GM18499 (cell line): Measurements from ENCODE around the gene CRYGN.

Source experiments
- ATAC-seq: cut with Tn5 transposase; IDR thresholded peaks from one replicate; pipeline ENCODE4 v1.9.1; 2021; ENCODE audit warnings: moderate number of reproducible peaks; ENCODE audit not compliant: insufficient read depth, unreplicated experiment

The CRYGN gene

DNA sequence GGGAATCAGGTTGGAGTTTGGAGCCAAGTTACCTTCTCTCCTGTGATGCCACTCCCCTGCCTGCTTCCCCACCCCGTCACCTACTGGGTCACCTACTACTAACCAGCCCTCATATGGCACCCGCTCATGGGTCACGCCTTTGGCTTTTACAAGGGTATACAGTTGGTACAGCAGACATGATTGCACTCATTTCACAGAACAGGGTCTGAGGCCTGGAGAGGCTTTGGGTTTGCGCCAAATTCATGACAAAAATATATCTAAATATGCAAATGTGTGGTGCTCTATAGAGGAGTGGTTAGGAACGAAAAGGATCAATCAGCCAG lies 10.7 kb downstream of the CRYGN start:
- ATAC-seq: no peak

DNA sequence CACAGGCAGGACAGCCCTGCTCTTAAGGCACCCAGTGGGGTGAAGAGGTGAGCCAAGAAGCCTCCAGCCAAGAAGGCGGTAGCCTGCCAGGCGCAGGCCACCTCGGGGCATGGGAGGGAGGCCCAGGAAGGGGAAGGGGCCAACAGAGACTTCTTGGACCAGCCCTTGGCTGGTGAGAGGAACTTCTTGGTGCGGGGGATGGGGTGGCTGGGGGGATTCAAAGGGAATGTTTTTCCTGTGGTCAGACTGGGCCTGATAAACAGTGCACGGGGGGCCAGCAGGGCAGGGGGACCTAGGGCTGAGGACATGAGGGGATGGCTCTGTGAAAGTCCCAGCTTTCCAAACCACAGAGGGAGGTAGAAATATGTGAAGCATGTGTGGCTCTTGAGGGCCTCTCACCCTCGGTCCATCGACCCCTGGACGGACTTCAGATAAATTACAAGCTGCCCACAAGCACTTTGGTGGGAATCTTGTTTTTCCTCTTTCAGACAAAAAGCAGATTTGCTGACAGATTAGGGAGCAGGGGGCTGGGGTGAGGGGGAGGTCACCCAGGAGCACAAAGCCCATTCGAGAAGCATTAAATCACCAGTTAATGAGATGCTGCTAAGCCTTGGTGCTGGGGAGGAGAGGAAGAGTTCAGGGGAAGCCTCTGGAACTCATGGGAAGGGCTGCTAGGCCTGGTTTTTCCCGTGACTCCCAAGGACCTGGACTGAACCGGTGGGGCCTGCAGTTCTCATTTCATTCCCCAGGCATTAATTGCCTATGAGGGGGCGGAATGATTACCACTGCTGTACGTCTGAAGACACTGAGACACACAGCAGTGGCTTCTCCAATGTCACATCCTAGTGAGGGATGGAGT lies 11.3 kb downstream of the CRYGN start:
- ATAC-seq: no peak

DNA sequence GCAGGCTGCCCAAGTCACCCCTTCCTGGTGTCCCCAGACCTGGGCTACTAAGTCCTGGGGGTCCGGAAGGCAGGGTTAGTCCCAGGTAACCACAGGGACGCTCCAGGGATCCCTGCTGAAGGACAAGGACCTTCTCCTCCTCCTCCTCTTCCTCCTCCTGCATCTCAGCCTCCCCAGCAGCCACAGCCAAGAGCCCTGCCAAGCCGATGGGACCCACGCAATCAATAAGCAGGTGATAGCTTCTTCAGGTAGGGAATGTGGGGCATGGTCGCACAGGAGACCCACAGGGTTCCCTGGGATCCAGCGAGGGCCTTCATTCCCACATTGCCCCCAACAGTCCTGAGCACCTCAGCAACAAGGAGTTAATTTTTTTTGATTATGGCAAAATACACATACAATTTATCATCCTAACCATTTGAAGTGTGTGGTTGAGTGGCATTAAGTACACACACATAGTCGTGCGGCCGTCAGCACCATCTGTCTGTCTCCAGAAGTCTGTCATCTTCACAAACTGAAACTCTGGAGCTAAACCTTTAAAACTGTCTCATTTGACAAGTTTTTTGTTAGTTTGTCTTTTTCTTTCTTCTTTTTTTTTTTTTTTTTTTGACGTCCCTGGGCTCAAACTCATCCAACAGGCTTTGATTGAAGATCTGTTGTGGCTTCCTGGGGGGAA lies 12.1 kb downstream of the CRYGN start:
- no peak for ATAC-seq

DNA sequence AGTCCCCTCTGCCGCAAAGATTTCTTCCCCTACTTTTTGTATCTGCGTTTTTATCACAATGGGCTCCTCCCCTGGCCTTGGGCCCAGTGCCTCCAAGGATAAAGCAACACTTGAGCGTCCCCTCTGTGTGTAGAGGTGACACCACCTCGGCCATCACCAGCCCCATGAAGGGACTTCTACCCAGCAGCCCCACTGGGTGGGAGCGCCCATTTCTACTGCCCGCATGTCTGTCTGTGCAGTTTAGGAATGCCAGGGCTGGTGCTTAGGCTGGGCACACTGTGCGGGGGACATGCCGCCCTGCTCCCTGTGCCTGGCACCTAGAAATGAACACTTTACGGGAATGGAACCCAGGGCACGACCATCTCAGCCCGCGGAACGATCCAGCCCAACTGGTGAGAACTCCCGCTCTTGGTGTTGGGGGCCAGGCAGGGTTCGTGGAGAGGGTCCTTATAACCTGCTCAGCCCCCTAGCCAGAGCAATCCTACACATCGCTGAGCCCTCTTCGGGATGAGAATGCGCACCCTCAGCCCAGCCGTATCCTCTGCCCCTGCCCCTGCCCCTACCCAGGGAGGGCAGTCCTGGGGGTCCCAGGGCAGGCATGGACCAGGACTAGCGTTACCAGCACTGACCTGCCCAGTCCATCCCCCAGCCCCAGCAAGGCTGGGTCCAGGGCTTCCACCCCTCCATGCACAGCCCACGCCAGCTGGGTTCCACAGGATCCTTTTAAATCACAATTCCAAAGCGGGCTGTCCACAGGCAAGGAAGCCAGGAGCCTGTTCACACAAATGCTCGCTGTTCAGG lies 12.8 kb downstream of the CRYGN start:
- no peak for ATAC-seq

DNA sequence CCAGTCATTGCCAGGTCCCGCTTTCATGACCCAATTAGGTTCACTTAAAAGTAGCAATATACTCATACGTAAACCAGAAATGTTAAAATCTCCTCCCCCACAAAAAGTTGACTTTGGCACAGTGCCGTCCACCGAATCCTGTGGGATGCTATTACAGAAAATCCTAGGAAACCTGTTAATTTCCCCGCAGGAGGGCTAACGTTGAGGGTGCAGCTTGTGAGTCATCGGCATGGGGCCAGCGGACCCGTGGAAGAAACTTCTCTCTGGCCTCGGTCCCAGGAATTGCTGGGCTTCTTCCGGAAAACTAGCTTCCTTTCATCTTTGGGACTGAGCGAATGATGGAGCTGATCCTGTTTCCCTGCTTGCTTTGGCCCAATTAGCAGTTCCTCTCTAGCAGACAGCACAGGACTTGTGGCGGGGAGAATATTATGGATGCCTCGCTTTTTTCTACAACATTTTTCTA lies 13.5 kb downstream of the CRYGN start:
- ATAC-seq: no peak

DNA sequence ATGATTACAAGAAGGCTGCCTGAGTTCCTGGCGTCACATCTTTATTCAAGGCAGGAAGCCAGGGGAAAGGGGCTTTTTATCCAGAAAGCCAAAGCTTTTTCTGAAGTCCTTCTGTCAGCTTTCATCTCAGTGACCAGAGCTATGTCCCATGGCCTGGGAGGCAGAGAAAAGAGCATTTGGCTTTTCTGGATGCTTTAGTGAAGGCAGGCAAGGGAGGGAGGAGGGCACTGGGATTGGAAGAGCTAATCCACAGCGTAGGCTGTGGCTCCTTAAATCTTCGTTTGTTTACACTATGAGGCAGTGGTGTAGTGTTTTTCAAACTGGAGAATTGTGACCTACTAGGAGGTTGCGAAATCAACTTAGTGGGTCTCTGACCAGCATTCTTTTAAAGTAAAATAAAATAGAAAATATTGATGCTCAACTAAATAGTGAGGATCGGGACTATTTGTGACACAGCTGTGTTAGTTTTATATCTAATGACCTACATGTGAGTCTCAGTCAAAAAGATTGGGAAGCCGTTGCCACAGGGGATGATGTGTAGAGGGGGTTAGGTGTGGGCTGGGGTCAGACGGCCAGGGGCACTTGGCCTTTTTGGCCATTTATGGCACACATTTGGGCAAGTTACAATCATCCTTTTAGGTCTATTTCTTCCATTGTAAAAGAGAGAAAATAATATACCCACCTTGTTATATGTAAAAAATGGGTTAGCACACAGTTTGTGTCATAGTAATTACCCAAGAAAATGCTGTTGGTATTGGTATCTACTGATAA lies 14.1 kb downstream of the CRYGN start:
- ATAC-seq: no peak

DNA sequence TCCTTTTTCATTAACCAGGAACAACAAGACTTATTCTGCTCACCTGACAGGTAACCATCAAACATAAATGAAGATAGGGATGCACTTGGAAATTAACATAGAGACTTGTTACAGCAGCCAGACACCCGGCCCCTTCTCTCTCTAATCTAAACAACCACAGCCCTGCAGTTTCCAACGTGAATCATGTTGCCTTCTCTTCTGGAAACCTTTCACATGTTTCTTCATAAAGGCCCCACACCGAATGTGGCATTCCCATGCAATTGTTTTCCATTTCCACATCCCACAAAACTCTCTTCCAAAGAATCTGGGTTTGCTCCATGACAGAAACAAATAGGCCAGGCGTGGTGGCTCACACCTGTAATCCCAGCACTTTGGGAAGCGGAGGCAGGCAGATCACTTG lies 15.1 kb downstream of the CRYGN start:
- no peak for ATAC-seq

DNA sequence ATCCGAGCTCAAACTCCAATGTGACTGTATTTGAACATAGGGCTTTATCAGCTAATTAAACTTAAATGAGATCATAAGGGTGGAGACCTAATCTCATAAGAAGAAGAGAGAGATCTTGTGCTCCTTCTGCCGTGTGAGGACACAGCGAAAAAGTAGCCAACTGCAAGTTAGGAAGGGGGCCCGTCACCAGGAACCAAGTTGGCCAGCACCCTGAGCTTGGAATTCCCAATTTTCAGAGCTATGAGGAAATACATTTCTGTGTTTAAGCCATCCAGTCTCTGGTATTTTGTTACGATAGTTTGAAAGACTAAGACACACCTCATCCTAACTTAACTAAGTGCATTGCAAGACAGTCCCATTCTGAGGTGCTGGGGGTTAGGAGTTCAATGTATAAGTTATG lies 16.0 kb downstream of the CRYGN start:
- no peak for ATAC-seq

DNA sequence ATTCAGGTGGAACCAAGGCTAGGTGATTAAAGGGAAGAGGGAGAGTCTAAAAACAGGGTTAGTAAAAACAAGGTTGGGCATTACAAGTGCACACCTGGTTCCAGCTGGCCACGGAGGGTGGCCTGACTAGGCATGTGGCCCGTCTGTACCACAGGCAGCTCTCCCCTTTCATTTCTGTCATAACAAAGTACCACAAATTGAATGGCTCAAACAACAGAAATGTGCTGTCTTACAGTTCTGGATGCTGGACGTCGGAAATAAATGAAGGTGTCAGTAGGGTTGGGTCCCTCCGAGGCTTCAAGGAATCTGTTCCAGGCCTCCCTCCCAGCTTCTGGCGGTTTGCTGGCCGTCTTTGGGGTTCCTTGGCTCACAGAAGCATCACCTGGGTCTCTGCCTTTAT lies 16.7 kb downstream of the CRYGN start:
- ATAC-seq: no peak

DNA sequence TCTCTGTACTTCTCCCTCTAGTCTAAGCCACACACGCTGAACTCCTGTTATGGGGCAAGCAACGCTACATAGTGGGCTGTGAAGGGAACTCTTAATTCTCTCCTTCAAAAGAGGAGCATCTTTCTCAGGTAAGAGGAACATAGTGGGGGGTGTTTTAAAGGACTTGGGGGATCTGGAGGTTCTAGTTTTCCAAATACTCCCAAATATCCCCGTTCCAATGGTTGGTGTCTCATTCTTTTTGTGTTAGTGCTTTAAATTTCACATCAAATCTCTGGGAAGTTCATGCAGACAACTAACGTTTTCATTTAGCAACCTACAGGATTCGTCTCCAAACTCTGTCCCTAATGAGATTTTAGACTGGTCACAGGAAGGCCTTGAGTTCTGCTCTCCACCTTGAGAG lies 17.7 kb downstream of the CRYGN start:
- ATAC-seq: no peak

DNA sequence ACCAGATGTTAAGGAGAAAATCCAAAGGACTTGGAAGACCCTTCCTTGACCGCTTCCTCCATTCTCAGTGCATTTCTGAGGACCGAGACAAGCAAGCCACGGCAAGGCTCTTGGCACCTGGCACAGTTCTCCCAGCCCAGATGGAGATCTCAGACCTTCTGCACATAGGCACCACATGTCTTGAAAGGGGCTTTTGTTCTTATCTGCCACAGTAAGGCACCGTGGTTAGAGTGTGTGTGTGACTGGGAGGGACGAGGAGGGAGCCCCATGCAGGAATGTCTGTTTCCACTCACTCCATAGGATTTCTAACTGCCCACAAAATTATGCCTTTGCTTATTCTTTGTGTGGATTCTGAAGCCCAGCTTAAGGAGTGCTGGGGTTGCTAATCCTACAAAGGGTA lies 19.8 kb downstream of the CRYGN start:
- no peak for ATAC-seq

DNA sequence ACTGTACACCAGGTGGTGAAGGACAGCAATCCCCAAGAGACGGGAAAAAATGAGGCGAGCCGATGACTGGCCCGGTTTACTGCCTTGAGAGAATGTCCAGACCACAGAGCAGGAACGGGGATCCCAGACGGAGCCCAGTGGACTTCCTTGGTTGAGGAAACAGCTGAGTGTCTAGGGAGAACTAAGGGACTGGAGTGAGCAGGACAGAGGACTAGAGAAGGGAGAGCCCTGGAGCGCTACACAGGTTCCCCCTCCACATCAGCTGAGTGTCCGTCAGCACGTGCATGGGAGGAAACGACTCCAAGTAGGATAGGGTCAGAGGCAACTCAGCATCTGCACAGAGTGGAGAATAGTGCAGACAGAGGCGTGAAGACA lies 23.0 kb downstream of the CRYGN start:
- no peak for ATAC-seq

DNA sequence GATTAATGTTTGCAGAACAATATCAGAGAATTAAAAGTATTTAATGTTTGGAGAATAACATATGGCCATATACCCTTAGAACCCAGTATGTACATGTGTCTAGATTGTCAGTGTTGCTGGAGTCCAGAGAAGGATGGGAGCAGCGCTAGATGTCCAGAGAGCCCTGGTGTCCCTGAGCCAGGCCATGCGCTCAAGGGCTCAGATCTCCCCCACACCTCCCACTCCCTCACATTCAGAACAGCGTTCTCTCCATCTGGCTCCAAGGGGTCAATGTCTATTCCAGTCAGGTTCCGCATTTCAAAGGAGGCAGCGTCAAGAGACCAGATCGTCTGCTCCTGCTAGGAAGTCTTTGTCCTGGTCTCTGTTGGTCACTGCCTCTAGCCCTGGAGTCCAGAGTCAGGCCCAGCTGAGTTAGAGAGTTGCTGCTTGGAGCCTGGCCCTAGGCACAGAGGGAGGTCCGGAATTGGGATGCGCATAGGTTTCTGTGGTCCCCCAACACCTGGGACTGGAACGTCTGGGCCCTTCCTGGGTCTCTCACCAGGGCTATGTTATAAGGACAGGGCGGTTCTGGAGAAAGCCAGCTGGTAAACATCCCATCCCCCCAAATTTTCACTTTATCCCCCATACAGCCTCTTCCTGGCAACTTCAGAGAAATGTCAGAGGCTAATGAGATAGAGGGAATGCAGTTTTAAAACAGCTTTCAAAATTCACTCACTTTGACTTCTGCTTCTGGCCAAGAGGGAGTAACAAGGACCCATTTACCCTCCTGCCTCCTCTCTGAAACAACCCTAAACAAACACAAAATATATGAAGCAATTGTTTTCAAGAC lies 23.6 kb downstream of the CRYGN start:
- no peak for ATAC-seq

DNA sequence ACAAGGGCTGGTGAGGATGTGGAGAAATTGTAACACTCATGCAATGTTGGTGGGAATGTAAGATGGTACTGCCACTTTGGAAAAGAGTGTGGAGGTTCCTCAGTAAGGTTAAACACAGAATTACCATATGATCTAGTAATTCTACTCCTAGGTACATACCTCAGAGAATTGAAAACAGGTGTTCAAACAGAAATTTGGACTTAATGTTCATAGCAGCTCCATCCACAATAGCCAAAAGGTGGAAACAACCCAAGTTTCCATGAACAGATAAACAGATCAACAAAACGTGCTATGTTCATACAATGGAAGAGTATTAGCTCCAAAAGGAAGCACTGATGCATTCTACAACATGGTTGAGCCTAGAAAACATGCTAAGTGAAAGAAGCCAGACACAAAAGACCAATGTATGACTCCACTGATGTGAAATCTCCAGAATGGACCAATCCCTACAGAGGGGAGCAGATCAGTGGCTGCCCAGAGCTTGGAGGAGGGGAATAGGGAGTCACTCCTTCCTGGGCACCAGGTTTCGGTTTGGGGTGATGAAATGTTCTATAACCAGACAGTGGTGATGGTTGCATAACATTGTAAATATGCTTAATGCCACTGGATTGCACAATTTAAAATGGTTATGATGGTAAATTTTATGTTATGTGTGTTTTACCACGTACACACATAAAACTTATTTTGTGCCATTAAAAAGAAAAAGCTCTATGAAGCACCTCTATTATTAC lies 24.4 kb downstream of the CRYGN start:
- ATAC-seq: no peak

DNA sequence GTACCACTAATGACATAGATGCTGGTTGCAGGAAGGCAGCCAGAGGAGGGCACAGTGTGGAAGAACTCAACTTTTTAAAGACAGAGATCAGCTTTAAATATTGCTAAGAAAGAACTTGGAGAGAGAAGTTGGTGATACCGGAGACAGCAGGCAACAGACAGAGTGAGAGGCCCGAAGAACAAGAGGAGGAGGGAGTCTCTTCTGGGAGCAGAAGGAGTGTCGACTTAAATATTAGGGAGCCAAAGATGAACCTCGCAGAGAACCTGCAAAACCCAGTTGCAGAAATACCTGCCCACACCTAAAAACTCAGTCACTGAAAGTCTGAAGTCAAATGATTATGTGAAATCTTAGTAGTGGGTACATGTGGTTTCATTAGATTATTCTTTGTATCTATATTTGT lies 26.7 kb downstream of the CRYGN start:
- ATAC-seq: no peak

DNA sequence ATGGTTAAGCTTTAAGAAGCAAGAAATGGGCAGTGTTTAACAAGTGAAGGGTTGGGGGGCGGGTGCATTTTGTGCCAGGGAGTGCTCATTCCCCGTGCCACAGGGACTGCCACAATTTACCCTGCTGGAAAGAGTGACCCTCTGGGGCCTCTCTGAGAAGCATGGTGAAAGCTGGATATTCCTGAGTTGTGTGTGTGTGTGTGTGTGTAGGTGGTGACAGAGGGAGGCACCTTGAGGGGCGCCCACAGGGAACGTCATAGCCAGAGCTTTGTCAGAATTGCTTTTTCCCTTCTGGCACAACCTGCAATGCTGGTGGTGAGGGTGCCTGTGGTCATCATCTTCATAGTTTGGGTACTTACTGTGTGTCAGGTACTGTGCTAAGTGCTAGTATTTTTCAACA lies 27.6 kb downstream of the CRYGN start:
- no peak for ATAC-seq

DNA sequence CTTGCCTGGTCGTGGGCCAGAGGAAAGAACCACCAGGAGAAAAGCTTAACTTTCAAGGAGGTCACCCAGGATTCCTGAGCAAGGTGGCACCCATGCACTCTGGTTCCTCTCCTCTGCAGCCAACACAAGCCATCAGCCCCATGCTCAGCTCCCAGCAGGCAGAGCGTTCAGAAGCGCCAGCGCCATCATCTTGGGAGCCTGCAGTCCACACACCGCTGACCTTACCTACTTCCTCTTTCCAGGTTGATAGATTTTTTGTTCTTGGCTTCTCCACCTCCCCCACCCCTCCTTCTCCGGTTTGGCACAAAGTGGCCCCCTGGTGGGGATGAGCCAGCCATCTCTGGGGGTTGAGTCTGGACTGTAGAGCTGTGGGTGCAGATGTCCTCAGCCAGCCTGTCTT lies 28.4 kb downstream of the CRYGN start:
- no peak for ATAC-seq

DNA sequence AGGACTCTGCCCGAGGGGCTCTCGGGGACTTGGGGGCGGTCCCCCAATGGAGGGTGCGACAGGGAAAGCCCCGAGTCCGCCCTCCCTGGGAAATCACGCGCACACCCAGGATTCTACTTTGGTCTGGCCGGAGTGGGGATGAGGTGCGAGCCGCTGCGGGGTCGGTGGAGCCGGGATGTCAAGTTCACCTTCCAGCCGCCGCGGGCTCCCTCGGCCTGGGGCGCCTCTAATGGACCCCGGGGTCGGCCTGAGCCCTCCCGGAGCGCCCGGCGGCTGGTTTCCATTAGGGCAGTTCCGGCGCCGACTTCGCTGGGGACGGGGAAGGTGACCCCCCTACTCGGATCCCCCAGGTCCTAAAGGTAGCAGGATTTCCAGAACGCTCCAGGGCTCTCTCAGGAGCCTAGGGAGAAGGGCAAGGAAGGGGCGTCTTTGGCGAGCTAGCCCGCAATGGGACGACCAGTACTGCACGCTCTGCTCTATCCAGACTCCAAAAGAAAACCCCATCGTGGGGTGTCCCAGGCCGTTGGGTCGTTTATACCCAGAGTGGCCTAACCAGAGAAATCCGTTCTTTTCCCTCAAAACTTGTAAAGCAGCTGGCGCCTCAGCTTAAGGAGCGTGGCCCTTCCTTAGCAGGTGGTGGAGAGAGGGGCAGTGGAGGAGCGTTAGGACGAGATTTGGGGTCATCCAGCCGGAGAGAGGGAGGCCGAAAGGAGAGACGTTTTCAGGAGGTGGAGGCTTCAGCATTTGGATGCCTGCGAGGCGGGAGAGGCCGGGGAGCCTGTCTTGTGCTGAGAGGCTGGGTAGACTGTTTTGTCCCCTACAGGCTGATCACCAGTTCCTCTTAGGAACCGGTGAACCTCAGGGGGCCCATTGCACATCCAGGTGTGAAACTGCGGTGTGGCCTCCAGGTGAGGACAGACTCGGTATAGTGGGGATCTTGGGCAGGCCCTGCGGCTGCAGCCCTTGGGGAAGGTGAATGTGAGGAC lies 29.2 kb downstream of the CRYGN start:
- ATAC-seq: no peak
